NCI-H82 treated with DMSO at 0.1 percent for 48 hours (cell line): ENCODE data around the gene HSFX3.
"Not testable (repeated sequence)": the region's sequence is repeated elsewhere in the genome, so short reads cannot be mapped to it uniquely, and the experiment has no call there.

Experiments
- DNase-seq: peaks from one replicate; lab custom pipeline; 2025; ENCODE audit not compliant: unreplicated experiment; lab: John Stamatoyannopoulos, UW

Gene HSFX3

DNA sequence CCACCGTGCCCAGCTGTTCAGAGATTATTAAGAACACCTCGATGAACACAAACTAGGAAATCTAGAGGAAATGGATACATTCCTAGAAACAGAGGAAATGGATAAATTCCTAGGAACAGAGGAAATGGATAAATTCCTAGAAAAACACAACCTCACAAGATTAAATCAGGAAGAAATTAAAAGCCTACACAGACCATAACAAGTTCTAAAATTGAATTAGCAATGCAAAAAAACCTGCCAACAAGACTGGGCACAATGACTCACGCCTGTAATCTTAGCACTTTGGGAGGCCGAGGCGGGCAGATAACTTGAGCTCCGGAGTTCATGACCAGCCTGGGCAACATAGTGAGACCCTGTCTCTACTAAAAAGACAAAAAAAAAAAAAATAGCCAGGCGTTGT lies 31.5 kb downstream of the HSFX3 start:
- no peak for DNase-seq

- DNase-seq: no peak
Measured at GRCh38 chrX:149517308-149517707, 32.4 kb downstream of the HSFX3 start.

DNA sequence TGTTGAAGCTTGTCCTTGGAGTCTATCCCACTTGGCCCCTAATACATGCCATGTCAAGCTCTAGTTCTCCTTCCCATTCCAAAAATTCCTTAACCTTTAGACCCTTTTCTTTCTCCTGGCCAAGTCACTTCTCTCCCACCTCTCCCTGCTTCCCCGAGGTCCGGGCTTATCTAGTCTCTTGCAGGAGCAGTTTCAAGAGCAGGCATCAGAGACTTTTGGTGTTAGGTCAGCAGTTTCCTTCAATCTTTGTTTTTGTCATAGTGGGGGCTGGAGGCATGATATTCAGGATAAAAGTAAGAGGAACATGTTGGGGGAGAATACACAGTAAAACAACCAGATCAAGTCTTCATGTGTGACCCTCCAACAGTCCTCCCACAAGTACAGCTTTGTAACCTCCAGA lies 33.1 kb downstream of the HSFX3 start:
- no peak for DNase-seq

GRCh38 chrX:149515954-149516602 lies 33.6 kb downstream of the HSFX3 start:
- DNase-seq: no peak

- no peak for DNase-seq
Measured at GRCh38 chrX:149513825-149514428, 35.8 kb downstream of the HSFX3 start.

GRCh38 chrX:149512225-149512885 lies 37.4 kb downstream of the HSFX3 start:
- no peak for DNase-seq

- DNase-seq: no peak
Measured at GRCh38 chrX:149511081-149511480, 38.6 kb downstream of the HSFX3 start.

DNA sequence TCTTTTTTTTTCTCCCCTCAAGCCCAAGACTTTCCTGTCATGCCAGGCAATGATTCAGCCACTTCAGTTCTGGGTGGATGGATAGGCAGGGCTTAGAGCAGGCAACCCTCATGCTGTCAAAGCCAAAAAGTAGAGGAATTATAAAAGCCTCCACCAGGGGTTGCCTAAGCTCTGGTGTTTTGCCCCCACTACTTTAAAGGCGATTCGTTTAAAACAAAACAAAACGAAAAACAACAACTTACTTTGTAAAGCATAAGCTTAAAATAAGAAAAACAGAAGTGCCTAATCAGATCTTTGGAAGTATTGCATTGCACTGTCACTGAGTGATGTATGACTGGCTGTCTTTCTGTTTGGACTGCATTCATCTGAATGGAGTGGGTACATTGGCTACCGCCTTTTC lies 39.3 kb downstream of the HSFX3 start:
- no peak for DNase-seq

GRCh38 chrX:149508467-149508866 lies 41.3 kb downstream of the HSFX3 start:
- DNase-seq: no peak

- DNase-seq: no peak
Measured at GRCh38 chrX:149506349-149506748, 43.4 kb downstream of the HSFX3 start.

GRCh38 chrX:149505671-149506070 lies 44.1 kb downstream of the HSFX3 start:
- no peak for DNase-seq

DNA sequence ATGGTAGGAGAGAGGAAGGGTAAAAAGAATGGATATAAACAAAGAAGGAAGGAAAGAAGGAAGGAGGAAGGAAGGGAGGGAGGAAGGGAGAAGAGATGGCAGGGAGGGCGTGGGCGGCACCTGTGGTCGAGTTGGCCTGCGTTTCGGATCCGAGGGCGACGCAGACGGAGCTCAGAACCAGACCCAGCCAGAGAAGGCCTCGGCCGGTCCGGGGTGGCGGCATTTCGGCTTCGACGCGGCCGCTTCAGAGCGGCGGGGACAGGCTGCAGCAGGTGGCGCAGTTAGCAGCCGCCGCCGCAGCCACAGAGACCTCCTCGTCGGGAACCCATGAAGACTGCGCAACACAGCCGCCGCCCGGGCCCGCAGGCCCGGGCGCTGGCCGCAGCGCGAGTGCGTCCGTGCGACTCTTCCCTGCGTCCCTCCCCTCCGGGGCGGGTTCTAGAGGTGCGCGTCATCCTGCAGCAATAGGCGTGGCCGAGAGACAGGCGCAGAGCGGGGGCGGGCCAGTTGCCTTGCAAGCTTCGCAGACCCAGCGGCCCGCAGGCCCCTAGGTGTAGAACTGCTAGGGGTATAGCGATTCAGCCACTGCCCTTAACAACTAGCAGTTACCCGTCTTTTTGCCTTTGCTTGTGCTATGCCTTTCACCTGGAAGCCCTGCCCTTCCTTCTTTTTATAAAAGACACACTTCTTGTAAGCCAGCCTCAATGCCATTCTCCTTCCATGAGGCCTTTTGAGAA lies 44.6 kb downstream of the HSFX3 start, which contains the start of gene IDS:
Gene IDS (minus strand): TSS at position 392 of the 737 bp plus-strand sequence. CDS start 169 bp downstream, at position 223.
- peak; percentile 50 for DNase-seq

- no peak for DNase-seq
Measured at GRCh38 chrX:149504226-149504914, 45.4 kb downstream of the HSFX3 start.

DNA sequence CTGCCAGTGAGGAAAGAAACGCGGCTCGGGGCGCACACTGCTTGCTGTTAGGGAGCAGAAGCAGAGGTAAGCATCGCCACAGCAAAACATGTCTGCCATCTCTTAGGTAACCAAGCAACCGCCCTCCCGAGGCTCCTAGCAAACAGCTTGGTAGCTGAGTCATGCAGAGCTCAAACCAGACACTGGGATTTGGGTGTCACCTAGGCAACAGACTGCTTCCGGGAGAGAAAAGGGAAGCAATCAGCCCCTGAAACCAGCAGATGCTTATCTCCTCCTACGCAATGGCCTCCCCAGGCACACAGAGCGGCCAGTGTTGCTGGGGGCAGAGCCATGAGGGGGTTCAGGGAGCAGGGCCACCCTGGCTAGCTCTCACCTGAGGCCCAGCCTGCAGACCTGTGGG lies 46.3 kb downstream of the HSFX3 start:
- DNase-seq: not testable (repeated sequence)

DNA sequence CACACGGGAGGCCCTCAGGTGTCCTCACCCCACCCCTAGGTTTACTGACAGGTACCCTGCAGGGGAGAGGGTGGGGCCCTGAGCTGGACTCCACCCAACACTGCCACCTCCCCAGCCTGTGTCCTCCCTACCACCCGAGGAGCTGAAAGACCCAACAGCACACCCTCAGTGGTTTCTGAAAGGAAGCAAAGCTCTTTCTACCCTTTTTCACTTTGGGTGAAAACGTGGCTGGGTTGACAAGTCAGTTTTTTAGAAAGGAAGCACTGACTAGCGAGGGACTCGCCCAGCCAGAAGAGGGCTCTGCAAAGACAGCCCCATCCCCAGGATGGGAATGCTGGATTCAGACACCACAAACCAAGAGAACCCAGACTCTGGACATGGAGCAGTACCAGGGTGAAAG lies 46.8 kb downstream of the HSFX3 start:
- not testable (repeated sequence) for DNase-seq

GRCh38 chrX:149499766-149500165 lies 50.0 kb downstream of the HSFX3 start:
- no peak for DNase-seq

GRCh38 chrX:149498767-149499166 lies 51.0 kb downstream of the HSFX3 start:
- DNase-seq: no peak
